Measurements from ENCODE around the gene SEC61A1.

SEC61A1 gene

DNA sequence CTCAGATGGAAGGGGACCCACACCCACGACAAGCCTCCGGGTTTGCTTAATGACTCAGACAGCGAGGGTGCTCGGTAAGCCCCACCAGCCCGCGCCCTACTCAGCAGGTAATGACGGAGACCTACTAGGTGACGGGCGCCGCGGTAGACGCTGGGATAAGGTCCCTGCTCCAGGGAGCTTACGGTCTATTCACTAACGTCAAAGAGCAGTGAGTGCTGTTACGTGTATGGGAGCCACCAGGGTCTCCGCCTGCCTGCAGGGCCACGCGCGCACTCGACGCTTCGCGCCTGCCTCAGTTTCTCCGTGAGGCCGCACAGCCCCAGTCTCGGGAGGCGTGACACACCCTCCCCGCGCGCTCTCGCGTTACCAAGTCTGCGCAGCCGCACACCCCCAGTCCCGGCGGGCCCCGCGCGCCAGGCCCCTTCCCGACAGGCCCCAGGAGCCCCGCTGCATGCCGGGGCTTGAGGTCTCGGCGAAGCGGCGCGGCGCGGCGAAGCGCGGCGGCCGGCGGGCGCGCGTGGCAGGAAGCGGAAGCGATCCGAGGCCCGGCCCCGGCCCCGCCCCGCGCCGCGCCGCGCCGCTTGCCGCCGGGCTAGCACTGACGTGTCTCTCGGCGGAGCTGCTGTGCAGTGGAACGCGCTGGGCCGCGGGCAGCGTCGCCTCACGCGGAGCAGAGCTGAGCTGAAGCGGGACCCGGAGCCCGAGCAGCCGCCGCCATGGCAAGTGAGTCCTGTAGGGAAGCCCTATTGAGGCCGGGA lies at the start of gene SEC61A1:
TSS of gene SEC61A1 (plus strand) at position 601 of the 758 bp plus-strand sequence. CDS start at position 717, 116 bp downstream.
- Mint-ChIP-seq H3K4me1 (peaks cover 25 to 39% of the 10 kb centered on the region in 2 donors), H3K27me3 (peaks cover 0 to 2% of the 10 kb centered on the region in 2 donors), H3K4me3 (peak within 1 kb of the TSS; percentile 89 to 94), H3K36me3 (peaks cover 24 to 33% of the 10 kb centered on the region in 2 donors), H3K27ac (peak within 1 kb of the TSS; percentile 98), H3K9me3 (no peaks in the 10 kb centered on the region)
- DNase-seq = peak; percentile 94
- peak; percentile 94 to 96 for ATAC-seq (replicated peaks)

DNA sequence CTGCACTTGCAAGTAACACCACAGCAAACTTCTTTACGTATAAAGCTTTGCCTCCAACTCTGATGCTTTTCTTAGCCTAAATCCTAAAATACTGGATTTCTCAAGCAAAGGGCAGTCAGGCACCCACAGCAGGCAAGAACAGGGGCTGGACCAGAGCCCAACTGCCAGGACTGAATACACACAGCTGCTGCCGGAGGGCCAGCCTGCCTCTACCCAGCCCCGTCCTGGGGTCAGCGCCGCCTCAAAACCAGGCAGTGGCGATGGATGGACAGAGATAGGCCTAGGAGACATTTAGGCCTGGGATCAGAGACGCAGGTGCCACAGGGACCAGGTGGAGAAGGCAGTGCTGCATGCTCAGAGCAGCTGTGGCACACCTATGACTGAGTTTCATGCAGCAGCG lies 47.6 kb upstream of the SEC61A1 start:
- ATAC-seq (replicated peaks) = no peak
- H3K4me3 Mint-ChIP-seq = no peak overlapping the region

DNA sequence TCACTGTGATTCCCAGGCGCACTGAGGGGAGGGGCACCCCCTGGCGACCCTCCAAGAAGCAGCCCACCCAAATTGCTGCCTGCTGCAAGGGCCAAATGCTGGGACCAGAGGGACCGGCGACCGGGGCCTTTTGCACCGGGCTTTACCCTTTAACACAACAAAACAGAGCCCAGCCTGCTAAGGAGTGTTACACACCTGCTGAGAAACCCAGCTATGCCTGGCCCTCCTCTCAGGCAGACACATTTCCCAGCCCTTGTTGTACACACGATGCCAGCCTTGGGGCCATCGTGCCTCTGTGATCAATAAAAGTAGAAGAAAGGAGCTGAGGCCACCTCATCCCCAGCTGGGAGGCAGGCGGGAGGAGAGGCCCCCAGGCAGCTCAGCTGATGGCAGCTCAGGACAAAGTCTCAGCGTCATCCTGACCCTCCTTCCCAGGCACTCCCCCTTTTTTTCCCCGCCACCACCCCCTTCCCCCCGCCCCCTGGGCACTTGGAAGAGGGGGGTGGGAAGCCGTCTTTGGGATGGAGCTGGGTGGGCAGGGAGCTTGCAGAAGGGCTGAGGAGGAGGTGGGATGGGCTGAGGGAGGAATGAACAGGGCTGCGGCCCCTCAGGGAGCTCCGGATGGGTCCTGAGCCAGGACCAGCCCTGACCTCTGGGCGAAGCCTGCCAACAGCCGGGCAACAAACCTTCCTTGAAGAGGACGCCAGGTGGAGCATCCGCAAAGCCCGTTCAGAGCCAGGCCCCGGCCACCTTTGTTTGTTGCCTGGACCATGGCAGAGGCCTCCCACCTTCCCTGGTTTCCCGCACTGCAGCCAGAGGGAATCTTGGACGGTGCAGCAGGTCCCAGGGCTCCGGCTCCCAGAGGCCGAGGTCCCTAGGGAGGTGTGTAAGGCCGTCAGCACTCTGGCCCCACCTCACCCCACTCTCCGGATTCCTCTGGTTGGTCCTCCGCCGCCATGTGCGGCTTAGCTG lies 45.9 kb upstream of the SEC61A1 start:
- Mint-ChIP-seq H3K27me3 (peaks cover 33 to 43% of the 10 kb centered on the region in 2 donors), H3K4me3 (no peak overlapping the region), H3K36me3 (no peaks in the 10 kb centered on the region), H3K27ac (no peak overlapping the region), H3K9me3 (no peaks in the 10 kb centered on the region), H3K4me1 (peaks cover 0 to 3% of the 10 kb centered on the region in 2 donors)
- DNase-seq (no peak), ATAC-seq (replicated peaks) (no peak)

More for the DNA sequence above, 47.6 kb upstream of the SEC61A1 start:
- DNase-seq = no peak
- no peaks in the 10 kb centered on the region for H3K9me3 Mint-ChIP-seq
- peaks cover 33 to 38% of the 10 kb centered on the region in 2 donors for H3K27me3 Mint-ChIP-seq
- H3K4me1 Mint-ChIP-seq = no peaks in the 10 kb centered on the region
- no peaks in the 10 kb centered on the region for H3K36me3 Mint-ChIP-seq
- H3K27ac Mint-ChIP-seq = no peak overlapping the region

DNA sequence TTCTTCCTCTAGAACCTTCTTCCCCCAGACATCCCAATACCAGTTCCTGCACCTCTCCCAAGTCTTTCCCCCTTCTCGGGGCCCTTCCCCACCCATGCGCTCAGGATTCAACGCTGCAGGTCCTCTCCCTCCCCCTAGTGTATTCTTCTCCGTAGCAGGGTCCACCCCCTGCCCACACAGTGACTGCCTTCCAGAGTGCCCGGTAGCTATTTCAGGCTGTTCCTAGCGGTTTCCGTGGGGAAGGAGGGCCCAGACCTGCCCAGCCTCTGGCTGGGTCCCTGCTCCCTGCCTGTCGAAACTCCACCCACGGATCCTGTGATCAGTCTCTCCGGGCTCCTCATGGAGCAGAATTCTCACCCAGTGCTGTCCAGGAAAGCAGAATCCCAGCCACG lies 45.2 kb upstream of the SEC61A1 start:
- H3K4me1 Mint-ChIP-seq = peaks cover 2 to 6% of the 10 kb centered on the region in 2 donors
- peaks cover 33 to 45% of the 10 kb centered on the region in 2 donors for H3K27me3 Mint-ChIP-seq
- H3K27ac Mint-ChIP-seq = no peak overlapping the region
- ATAC-seq (replicated peaks) (no peak), DNase-seq (no peak)
- no peak overlapping the region for H3K4me3 Mint-ChIP-seq
- no peaks in the 10 kb centered on the region for H3K9me3 Mint-ChIP-seq
- H3K36me3 Mint-ChIP-seq = no peaks in the 10 kb centered on the region

DNA sequence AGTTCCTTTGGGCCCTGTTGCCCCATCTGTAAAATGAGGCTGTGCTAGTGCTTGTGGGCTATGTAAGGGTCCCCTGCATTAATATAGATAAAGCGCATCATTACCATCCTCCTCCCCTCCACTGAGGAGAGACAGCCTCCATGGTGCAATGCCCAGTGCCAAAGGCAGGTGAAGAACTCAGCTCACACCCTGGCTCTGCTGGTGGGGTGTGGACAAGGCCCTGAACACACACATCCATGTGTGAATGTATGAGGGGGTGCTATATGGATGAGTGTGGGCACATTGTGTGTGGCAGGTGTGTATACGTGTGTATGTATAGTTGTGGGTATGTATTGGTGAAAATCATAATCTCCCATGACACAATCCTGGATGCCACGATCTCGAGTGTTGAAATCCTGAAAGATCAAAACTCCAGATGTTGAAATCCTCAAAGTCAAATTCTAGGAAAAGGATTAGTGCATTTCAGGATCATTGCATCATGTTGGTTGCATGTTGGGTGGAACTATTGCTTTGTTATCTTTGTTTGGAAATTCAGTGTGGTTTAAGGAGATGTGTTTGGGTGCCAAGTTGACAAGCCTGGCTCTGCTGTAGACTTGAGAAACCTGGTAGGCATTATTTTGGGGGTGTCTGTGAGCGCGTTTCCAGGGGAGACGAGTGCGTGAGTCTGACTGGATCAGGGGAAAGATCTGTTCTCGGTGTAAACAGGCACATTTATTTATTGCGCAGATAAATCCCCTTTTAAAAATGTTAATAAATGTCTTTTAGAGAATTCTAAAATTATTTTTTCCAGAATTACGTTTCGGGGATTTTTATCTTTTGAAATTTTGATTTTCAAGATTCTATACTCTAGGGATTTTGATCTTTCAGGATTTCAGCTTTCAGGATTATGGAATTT lies 42.0 kb upstream of the SEC61A1 start:
- peaks cover 2 to 6% of the 10 kb centered on the region in 2 donors for H3K4me1 Mint-ChIP-seq
- no peak overlapping the region for H3K4me3 Mint-ChIP-seq
- H3K27me3 Mint-ChIP-seq = peaks cover 24 to 42% of the 10 kb centered on the region in 2 donors
- no peaks in the 10 kb centered on the region for H3K36me3 Mint-ChIP-seq
- no peaks in the 10 kb centered on the region for H3K9me3 Mint-ChIP-seq
- no peak overlapping the region for H3K27ac Mint-ChIP-seq
- DNase-seq (no peak), ATAC-seq (replicated peaks) (no peak)

DNA sequence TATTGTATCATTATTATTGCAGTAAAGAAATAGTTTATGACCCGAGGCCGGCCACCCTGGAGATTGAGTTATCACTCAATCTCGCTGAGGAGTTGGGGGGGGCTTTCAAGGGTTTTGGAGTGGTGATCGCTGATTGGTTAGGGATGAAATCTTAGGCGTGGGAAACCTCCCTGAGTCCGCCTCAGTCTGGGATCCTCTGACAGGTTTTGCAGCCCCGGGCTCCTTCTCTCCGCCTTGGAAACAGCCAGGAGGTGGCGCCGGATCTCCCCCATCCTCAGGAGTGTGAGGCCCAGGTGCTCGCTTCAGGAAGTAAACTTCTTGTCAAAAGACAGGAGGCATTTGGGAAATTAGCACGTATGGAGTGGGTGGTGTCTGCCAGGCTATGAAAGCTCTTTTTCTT lies 41.1 kb upstream of the SEC61A1 start:
- DNase-seq = no peak
- no peak for ATAC-seq (replicated peaks)
- Mint-ChIP-seq H3K36me3 (no peaks in the 10 kb centered on the region), H3K27ac (no peak overlapping the region), H3K4me1 (peaks cover 2 to 6% of the 10 kb centered on the region in 2 donors), H3K27me3 (peaks cover 19 to 33% of the 10 kb centered on the region in 2 donors), H3K9me3 (no peaks in the 10 kb centered on the region), H3K4me3 (no peak overlapping the region)

DNA sequence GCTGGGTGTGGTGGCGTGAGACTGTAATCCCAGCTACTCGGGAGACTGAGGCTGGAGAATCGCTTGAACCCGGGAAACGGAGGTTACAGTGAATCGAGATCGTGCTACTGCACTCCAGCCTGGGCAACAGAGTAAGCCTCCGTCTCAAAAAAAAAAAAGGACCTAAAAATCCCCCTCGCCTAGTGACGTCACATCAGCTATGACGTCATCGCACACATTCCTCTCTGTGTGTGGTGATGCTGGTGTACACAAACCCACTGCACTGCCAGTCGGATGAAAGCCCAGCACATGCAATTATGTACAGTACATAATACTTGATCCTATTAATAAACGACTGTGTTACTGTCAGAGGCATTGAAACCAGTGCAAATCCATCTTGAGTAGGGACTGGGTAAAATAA lies 40.2 kb upstream of the SEC61A1 start:
- H3K4me3 Mint-ChIP-seq = no peak overlapping the region
- DNase-seq (no peak), ATAC-seq (replicated peaks) (no peak)
- H3K4me1 Mint-ChIP-seq = peaks cover 2 to 6% of the 10 kb centered on the region in 2 donors
- H3K36me3 Mint-ChIP-seq = no peaks in the 10 kb centered on the region
- H3K27me3 Mint-ChIP-seq = peaks cover 16 to 30% of the 10 kb centered on the region in 2 donors
- no peaks in the 10 kb centered on the region for H3K9me3 Mint-ChIP-seq
- H3K27ac Mint-ChIP-seq = no peak overlapping the region

DNA sequence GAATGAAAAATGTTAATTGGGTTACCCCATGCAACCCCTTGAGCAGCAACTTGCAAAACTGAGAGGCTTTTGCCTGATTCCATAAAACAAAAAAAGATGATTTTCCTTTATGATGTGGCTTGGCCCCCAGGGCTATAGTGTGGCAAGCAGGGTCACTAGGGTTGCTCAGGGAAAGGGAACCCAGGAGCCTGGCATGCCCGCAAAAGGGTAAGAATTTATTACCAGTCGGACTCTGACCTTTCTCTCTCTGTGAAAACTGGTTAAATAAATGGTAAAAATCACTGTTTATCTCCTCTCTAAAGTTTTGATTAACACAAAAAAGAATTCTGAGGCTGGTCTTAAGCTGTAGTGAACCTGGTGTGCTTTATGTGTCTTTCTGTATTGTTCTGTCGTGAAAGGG lies 37.7 kb upstream of the SEC61A1 start:
- peaks cover 15 to 24% of the 10 kb centered on the region in 2 donors for H3K27me3 Mint-ChIP-seq
- DNase-seq = no peak

DNA sequence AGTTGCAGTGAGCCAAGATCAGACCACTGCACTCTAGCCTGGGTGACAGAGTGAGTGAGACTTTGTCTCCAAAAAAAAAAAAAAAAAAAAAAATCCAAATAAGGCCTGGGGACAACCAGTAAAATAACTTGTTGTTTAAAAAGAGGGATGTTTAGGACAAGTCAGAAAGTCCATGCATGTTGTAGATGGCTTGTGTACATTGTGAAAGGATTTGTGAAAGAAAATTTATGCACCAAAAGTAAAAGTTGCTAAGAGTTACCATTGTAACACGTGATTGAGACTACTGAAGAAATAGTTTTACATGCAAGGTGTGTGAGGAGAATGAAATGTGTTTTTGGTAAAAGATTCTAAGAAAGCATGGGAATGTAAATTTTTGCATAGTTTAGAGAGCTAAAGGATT lies 35.7 kb upstream of the SEC61A1 start:
- H3K4me3 Mint-ChIP-seq = no peak overlapping the region
- H3K9me3 Mint-ChIP-seq = no peaks in the 10 kb centered on the region
- no peak for DNase-seq
- peaks cover 5 to 9% of the 10 kb centered on the region in 2 donors for H3K27me3 Mint-ChIP-seq
- no peak overlapping the region for H3K27ac Mint-ChIP-seq
- H3K36me3 Mint-ChIP-seq = no peaks in the 10 kb centered on the region
- H3K4me1 Mint-ChIP-seq = peaks cover under 1 to 2% of the 10 kb centered on the region in 2 donors
- ATAC-seq (replicated peaks) = no peak

More for the DNA sequence above, 37.7 kb upstream of the SEC61A1 start:
- peaks cover 2 to 6% of the 10 kb centered on the region in 2 donors for H3K4me1 Mint-ChIP-seq
- no peaks in the 10 kb centered on the region for H3K9me3 Mint-ChIP-seq
- H3K36me3 Mint-ChIP-seq = no peaks in the 10 kb centered on the region
- no peak overlapping the region for H3K4me3 Mint-ChIP-seq
- no peak overlapping the region for H3K27ac Mint-ChIP-seq
- no peak for ATAC-seq (replicated peaks)

DNA sequence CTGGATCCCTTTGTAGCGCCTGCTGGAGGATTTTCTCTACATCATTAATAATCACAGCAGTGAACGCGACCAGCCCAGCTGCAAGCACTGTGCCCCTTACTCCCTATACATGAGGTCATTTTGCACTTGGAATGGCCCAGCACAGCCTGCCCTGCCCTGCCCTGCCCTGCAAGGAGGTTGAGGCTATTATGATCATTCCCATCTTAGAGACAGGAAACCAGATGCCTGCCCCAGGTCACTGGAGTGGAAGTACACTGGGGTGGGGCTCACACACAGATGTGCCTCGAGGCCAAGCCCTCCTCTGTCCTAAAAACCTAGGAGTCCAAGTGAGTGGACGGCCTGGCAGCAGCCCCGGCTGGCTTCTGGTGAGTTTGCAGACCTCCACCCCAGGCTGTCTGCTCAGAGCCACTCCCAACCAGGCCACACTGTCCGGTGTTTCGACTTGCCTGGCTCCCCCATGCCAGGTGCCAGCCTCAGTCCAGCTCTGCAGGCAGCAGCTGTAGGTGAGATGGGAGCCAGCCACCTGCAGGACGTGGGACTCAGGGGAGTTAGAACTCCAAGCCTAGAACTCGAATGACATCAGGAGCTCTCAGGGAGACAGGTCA lies 30.4 kb upstream of the SEC61A1 start:
- H3K36me3 Mint-ChIP-seq = no peaks in the 10 kb centered on the region

DNA sequence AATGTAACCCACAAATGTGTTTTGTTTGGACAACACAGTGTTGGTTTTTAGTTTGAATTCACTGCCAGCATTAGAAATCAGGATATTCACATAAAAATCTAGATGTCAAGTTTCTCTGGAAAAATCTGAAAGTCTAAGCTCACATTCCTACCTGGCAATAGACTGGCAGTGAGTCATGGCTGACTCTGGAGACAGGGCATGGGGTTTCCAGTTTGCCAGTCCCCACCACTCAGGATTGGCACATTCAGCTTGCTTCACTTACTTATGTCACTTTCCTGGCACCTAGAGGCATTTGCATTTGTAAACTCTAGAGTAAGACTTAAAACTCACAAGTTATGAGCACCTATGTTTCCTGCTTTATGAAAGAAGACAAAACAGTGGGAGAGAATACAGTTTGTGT lies 19.1 kb upstream of the SEC61A1 start:
- H3K36me3 Mint-ChIP-seq = no peaks in the 10 kb centered on the region
- no peak overlapping the region for H3K27ac Mint-ChIP-seq
- no peak for DNase-seq
- ATAC-seq (replicated peaks) = no peak
- H3K27me3 Mint-ChIP-seq = peaks cover 4 to 32% of the 10 kb centered on the region in 2 donors
- no peak overlapping the region for H3K4me3 Mint-ChIP-seq
- no peaks in the 10 kb centered on the region for H3K4me1 Mint-ChIP-seq
- no peaks in the 10 kb centered on the region for H3K9me3 Mint-ChIP-seq

More for the DNA sequence above, 30.4 kb upstream of the SEC61A1 start:
- H3K4me1 Mint-ChIP-seq = no peaks in the 10 kb centered on the region
- no peak overlapping the region for H3K4me3 Mint-ChIP-seq
- no peaks in the 10 kb centered on the region for H3K9me3 Mint-ChIP-seq
- DNase-seq = no peak
- H3K27me3 Mint-ChIP-seq = peaks cover 27 to 30% of the 10 kb centered on the region in 2 donors
- H3K27ac Mint-ChIP-seq = no peak overlapping the region
- ATAC-seq (replicated peaks) = no peak

DNA sequence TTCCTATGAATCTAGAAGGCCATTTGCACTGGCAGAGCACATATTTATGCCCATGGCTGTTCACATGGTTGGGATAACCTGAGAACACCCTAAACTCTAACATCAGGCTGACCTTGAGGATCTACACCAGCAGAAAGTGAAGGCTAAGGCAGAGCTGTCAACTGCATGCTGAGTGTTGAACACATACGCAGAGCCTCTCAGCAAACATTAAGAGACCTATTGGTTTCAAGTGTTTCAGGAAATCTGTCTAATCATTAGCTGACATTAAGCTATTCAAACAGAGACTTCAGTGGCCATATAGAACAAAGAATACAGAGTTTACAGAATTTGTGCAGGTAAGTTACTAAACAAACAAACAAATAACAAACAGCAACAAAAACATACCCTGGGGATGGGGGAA lies 16.1 kb upstream of the SEC61A1 start:
- DNase-seq (no peak), ATAC-seq (replicated peaks) (no peak)
- Mint-ChIP-seq H3K27me3 (peaks cover 4 to 30% of the 10 kb centered on the region in 2 donors), H3K36me3 (no peaks in the 10 kb centered on the region), H3K9me3 (no peaks in the 10 kb centered on the region), H3K4me1 (no peaks in the 10 kb centered on the region), H3K4me3 (no peak overlapping the region), H3K27ac (no peak overlapping the region)

DNA sequence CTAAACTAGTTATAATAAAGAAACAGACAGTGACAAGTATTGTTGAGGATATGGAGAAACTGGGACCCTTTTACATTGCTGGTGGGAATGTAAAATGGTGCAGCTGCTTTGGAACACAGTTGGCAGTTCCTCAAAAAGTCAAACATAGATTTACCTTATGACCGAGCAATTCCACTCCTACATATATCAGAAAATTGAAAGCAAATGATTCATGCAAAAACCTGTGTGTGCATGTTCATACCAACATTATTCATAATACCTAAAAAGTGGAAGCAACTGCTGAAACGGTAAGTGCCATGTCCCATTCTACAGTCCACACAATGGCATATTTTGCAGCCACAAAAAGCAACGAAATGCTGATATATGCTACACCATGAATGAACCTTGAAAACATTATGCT lies 12.2 kb upstream of the SEC61A1 start:
- H3K9me3 Mint-ChIP-seq = no peaks in the 10 kb centered on the region
- no peaks in the 10 kb centered on the region for H3K4me1 Mint-ChIP-seq
- DNase-seq (no peak), ATAC-seq (replicated peaks) (no peak)
- H3K27ac Mint-ChIP-seq = no peak overlapping the region
- H3K27me3 Mint-ChIP-seq = peaks cover 5 to 26% of the 10 kb centered on the region in 2 donors
- peaks cover 0 to 4% of the 10 kb centered on the region in 2 donors for H3K36me3 Mint-ChIP-seq
- no peak overlapping the region for H3K4me3 Mint-ChIP-seq

Data from stimulated activated naive B cell treated with anti-CD40 and anti-IgM and Interleukin-4, amounts not matched to agents 10 μg/mL and 1 μg/mL and 100 μg/mL, for 72 hours (primary cell).